HG03521 (cell line): ENCODE data around the gene SHISAL1.

Experiments
- ATAC-seq: cut with Tn5 transposase; IDR thresholded peaks from one replicate; pipeline ENCODE4 v1.9.1; 2021; ENCODE audit warnings: mild to moderate bottlenecking, moderate library complexity; ENCODE audit not compliant: unreplicated experiment

SHISAL1 gene

DNA sequence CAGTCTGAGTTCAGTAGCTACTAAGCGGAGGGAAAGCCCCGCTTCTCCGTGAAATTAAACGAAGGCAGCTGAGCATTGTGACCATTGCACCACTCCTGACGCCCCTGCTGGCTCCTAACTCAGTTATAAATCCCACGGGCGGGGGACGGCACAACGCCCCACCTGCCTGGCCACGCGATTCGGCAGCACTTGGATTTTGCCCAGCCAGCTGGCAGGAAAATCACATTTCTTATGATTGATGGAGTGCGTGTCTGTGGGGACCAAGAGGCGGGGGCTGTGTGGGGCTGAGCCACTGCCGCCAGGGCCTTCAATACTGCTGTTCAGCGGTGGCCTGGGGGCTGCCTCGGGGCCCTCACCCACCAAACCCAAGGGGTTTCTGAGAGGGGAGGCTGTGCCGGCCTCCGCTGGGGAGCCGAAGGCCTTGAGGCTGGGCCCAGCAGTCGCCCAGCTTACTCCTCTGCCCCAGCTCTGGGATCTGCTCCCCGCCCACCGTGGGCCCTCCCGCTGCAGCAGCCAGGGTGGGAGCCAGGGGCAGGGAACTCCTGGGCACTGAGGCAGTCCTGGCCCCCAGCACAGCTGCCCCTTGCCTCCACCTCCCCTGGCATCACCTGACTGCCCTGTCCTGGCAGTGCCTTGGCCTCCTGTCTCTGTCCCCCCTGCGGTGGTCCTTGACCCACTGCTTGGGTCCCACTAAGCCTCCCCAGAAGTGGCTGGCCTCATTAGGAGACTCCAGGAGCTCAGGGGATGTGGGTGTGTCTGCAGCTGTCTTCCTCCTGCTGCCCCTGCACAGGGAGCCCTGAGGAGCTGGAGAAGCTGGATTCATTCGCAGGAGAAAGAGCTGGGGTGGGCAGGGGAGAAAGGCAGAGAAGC, 30.7 kb downstream of the SHISAL1 start:
- no peak for ATAC-seq

DNA sequence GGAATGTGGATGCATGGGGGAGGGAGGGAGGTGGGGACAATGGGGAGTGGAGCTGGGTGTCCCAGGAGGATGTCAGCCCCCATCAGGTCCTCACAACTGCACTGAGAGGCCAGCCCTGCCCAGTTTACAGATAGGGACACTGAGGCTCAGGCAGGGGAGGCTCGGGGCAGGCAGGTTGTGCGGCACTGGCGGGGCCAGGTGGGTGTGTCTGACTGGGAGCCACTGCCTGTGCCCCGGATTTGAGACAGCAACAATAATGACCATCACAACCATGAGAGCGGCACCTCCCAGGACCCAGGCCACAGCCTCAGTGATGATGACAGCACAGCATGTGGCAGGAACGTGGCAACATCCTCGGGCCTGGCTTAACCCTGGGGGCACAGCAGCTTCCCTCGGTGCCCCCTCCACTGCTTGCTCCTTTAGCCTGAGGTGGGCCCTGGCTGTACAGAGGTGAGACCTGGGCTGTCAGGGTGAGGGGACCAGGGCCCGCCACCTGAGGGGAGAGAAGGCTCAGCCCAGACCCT, 32.0 kb downstream of the SHISAL1 start:
- no peak for ATAC-seq

DNA sequence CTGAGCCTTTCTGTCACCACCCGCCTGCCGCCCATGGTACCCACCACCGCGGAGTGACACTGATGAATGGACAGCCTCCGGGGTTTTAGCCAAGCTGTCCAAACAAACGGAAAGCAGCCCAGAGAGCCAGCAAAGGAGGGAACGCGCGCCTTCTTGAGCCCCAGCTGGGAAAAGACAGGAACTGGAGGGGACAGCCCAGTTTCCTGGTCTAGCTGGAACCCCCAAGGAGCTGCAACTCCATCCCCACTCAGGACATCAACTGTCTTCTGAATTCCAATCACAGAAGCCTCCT, 33.7 kb downstream of the SHISAL1 start:
- ATAC-seq = no peak

DNA sequence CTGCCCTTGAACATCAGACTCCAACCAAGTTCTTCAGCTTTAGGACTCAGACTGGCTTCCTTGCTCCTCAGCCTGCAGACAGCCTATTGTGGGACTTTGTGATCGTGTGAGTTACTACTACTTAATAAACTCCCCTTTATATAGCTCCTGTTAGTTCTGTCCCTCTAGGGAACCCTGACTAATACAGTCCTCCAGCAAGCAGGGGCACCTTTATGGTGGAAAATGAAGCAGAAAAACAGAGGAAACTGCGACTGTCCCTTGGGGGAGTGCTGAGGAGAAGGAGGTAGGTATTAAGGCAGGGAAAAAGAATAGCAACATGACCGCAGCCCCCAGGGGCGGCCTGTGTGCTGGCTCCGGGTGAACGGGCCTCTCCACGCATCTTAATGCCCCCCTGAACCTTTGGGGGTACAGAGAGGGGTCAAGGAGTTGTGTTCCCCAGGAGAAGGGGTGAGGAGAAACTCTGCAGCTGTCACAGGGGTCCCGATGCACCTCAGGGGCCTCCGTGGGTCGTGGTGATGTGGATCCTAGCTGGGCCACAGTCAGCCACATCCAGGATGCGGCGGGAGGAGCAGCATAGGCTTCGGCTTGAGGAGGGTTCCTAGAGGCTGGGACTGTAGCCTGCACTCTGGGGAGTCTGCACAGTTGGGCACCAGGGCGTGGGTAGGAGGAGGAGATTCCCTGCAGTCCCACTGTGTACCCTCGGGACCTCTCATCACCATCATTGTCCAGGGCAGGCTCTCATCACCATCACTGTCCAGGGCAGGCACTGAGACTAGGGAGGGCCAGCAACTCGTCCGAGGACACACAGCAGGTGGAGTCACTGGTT, 34.3 kb downstream of the SHISAL1 start:
- ATAC-seq = no peak

DNA sequence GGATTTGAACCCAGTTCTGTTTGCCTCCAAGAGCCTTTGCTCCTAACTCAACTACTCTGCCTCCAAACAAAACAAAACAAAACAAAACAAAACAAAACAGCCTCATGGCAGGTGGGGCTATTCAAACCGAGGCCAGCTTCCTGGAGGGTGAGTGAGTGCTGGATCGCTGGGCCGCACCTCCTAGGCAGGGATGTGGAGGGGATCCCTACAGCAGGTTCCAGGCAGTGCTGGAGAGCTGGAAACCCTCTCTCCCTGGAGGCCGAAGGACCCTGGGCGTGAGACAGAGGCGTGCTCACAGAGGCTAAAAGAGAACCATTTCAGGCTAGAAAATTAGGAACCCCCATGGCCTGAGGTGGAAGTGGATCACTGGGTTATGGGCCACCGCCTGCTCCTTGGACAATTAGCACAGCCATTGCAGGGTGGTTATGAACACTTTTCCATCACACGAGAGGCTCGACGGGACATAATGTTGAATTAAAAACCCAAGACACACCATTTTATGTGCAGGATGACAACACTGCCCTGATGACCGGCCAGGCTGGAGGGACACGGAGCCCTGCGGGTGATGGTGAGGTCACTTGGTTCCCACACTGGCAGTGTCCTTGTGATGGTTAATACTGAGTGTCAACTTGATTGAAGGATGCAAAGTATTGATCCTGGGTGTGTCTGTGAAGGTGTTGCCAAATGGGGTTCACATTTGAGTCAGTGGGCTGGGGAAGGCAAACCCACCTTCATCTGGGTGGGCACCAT, 35.2 kb downstream of the SHISAL1 start:
- ATAC-seq = no peak

DNA sequence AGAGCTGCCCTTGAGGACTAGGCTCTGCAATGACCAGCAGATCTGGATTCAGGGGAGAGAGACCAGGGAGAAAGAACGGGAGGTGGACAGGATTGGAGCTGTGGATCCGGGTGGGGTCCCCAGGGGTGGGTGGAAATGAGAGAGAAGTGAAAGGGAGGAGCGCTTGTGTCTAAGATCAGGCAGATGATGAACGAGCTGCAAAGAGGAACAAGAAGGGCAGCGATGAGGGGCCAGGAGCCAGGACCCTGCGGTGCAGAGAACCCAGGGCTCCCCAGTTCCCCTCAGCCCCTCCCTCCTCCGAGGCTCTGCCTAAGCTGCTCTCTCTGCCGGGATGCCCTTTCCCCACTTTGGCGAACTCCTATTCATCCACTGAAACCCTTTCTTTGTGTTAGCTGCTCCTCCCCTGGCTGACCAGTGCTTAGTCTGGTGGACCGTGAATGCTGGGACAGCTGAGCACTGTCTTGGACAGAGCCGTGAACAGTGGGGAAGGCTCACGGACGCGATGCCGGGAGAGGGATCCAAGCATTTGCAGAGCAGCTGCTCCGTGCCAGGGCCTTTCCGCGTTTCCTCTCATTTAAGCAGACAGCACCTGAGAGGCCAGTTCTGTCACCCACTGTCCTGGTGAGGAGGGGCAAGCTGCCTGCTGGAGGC, 35.9 kb downstream of the SHISAL1 start:
- no peak for ATAC-seq

DNA sequence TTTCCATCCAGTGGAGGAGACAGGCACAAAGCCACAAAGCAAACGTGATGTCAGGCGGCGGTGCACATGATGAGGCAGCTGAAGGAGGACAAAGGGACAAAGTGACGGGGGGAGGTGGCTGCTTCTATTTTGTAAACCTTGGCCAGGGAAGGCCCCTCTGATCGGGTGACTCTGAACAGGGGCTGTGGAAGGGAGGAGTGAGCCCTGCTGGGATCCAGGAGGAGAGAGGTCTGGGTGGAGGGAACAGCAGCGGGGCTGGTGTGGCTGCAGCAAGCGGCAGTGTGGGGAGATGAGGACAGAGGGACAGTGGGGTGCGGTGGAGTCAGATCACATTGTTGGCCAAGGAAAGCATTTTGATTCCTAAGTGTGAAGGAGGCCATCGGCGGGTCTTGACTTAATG, 36.7 kb downstream of the SHISAL1 start:
- ATAC-seq = no peak

DNA sequence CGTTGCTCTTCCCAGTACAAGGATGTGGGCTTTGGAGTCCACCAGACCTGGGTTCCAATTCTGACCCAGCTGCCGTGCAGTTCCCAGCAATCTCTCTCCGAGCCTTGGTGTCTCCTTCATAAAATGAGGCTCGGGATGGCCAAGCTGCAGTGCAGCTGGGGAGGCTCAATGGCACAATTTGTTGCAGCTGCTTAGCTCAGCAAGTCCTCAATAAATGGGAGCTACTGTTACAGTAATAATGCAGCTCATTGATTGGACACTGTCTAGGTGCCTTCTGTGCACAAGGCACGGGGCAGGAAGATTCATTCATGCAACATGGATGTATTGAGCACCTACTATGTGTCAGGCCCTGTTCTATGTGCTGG, 37.1 kb downstream of the SHISAL1 start:
- ATAC-seq = no peak

DNA sequence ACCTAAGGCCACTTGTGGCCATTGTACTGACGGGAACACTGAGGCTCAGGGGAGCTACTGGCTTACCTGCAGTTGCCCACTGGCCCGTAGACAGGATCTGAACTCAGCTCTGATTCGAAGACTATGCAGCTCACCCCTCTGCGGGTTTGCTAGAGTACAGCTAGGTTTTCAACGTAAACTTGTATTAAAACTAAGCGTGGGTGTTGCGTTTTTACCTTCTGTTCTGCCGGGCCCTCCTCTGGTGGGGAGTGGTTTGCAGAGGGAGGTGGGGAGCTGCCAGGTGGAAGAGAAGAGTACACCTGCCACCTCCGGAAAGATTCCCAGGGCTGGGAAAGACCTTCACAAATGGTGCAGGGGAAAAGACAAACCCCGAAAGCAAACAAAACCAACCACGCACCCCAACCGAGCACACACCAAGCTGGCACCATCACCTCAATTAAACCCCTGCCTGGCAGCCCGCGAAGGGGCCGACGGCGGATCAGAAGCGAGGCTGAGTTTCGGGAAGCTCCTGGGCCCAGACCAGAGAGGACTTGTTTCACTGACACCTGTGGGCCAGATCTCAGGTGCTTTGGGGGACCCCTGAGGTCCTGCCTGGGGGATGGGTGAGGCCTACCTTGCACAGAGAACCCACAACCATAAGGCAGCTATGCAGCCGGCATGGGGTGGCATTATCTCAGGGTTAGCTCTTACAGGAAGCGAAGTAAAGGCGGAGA, 37.7 kb downstream of the SHISAL1 start:
- ATAC-seq = no peak

DNA sequence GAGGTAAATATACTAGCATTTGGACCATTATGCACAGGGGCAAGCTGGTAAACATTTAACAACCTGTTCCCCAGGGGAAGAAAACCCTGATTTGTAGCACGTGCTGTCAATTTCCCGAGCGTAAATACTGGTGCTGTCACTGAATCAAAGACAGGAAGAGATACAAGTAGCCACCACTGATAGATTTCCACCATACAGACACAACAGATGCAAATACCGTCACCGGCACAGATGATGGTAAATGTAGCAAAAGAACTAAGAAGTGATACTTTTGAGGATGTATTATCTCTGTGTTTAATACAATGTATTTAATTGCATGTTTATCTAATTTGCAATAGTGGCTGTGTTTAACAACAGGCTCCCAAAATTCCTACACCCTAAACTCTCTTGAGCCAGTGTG, 39.6 kb downstream of the SHISAL1 start:
- no peak for ATAC-seq

DNA sequence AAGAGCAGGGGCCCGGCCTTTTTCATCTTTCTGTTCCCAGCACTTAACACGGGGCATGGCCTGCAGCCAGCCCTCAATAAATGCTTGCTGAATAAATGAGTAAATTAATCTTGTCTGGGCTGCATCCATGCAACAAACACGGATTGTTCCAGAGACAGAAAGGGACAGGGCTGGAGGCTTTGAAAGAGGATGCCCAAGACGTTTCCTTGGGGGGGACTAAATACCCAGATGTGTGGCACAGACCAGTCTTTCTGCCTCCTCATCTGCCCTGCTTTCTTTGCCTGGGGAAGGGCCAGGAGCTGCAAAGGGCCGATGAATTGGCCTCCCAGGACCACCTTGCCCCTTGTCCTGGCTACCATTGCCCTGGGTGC, 40.4 kb downstream of the SHISAL1 start:
- no peak for ATAC-seq

DNA sequence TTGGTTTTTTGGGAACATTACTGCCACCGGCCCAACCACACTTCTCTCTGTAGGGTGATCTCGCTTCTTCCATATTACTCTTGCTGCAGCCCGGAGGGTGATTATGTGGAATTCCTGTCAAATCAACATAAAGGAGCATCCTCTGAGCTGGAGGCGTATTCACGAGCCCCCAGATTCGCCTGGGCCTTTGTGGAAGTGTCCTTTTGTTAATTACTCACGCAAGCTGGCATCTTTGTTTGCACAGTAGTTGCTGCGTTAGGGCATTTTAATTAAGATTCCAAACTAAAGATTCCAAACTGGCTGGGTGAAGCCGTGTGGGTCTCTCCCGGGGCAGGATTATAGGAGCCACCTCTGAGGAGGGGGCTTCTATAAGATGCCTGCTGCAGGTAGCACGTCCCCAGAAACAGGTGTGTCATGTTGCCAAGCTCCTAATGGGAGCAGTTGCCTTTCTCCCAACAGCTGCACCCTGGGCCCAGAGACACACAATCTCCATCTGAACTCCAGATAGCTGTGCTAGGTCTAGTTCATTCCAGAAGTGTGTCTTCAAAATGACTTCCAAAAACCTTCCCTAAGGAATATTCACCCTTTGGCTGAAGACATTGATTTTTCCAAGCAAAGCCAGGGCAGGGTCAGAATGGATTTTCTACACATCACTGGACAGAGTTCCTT, 40.9 kb downstream of the SHISAL1 start:
- no peak for ATAC-seq

DNA sequence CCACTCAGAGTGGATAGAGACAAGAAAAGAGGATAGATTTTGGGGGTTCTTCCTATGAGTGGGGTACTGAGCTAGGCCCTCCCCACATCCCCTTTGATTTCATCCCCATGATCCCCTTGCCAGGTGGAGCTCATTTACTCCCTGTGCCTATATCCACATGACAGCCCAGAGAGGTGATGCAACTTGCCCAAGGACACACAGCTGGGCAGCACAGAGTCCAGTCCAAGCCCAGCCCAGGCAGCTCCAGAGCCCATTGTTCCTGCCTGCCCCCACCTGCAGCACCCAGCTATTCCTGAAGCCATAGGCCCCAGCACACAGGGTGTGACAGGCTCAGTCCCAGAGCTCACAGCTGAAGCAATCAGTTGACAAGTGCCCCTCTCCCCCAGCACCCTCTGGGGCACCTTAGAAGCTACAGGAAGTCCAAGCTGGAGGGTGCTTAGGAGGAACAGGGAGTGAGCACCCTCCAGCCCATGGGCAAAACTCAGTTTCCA, 41.7 kb downstream of the SHISAL1 start:
- ATAC-seq = no peak

DNA sequence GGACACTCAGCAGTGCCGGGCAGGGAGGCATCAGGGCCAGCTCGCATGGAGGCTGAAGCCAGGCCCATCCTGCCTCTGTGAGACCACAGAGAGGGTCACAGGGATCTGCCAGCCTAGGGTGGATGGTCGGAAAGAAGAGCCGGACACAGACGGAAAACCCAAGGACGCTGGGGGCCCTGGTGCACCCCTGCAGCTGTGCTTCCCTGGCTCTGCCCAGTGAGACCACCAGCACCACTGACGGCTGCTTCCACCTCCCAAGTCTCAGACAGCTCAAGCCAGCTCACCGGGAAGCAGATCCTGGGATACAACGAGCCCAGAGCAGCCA, 42.2 kb downstream of the SHISAL1 start:
- no peak for ATAC-seq

DNA sequence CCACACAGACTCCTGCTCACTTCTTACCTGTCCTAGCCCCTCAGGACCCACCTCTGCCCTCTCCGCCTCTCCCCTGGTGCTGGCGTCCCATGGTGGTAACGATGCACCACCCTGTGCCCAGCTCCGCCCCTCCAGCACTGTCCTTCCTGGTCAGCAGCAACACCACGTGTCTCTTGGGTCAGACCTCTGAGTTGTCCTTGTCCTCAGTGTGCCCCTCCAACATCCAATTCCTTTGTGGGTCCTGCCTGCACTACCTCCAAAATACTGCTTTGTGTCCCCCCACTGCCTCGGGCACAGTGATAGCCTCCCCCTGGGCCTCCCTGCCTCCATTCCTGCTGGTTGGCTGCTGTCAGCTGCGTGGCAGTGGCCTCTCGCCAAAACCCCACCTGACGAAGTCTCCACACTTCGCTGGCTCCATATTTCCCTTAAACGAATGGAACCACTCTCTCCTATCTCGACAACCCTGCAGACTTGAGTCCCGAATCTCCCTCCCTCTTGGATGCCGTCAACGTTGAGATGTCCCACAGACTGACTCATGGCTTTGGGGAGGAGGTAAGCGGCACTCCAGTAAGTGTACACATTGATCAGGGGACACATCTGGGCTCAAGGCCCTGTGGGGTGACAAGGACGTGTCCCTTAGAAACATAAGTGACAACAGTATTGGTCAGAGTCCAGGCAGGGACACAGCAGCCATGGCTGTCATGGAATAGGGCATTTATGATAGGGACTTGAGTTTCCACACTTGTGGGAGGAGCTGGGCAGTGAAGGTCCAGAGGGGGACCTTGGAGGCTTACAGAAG, 42.8 kb downstream of the SHISAL1 start:
- no peak for ATAC-seq

DNA sequence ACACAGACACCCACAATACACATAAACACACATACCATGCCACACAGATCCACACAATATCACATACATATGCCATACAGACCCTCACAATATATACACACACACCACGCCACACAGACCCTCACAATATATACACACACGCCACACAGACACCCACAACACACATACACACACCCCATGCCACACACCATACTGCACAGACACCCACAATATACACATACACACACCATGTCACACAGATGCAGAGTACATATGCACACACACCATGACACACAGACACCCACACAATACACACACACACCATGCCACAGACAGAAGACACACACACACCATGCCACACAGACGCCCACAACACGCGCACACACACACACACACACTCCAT, 43.6 kb downstream of the SHISAL1 start:
- no peak for ATAC-seq

DNA sequence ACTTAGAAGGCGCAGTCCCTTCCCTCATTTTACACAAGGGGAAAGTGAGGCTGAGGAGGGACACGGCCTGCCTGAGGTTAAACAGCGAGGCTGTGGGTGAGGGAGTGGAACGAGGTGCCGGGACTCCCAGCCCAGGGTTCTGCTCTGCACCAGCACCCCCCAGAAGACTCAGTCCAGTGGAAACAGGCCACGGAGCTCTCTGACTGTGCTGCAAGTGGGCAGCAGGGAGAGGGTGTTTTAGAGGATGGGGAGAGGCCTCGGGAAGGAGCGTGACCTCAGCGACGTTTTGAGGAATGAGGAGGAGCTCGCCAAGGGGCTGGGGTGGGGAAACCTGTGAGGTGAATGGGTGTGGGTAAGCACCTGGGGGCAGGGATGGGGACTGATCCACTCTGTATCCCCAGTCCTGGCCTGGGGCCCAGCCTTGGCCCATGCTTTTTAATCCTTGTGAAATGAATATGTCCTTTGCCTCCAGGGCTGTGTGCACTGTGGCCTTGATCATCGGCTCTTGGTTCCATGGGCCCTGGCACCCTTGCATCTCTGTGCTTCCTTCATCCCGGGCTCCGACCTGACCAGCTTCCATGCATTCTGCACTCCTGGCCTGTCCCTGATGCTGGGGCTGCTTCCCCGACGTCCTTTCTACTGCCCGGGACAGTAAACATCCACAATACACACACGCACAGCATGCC, 44.2 kb downstream of the SHISAL1 start:
- no peak for ATAC-seq

DNA sequence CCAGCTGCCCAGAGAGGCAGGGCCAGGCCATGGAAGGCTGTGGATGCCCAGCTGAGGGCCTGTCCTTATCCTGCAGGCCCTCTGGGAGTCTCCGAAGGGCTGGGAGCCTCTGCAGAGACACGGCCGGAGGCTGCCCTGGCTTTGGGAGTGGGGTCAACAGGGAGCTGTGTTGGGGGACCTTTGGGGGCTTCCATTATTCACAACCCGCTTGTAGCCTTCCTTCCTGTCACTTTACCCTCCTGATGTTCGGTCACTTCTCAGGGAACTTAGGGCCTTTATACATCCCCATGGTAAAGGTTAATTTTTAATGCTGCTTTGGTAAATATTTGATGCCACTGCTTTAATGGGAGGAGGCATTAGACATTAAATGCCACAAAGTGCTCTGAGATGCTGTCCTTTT, 44.9 kb downstream of the SHISAL1 start:
- no peak for ATAC-seq
